ENCODE data around the gene RGS12. TPM values are rescaled to one million over a fixed set of nuclear protein-coding genes. Genes with fewer than 3 reads are reported as not detected.

The RGS12 gene
- total RNA-seq, 1 donor from 2014 or later: 21.9 TPM

DNA sequence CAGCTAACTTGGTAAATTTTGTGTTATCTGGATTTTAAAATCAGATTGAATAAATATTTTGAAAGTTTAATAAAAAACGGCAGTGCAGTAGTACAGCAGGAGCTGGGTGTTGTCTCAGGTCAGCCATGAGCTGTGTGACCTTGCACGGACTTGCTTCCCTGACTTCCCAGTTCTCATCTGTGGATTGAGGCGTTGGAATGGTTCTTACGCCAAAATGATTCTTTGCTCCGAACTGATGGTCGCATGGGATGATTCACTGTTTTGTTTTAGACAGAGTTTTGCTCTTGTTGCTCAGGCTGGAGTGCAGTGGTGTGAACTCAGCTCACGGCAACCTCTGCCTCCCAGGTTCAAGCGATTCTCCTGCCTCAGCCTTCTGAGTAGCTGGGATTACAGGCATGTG is 45.0 kb downstream of the RGS12 start:
- Mint-ChIP-seq H3K4me1 (ENCODE audit: low read depth, unreplicated experiment) (peaks cover 2% of the 10 kb centered on the region), H3K4me3 (ENCODE audit: unreplicated experiment) (no peak overlapping the region), H3K27me3 (ENCODE audit: low read depth, unreplicated experiment) (no peaks in the 10 kb centered on the region), H3K36me3 (ENCODE audit: low read depth, unreplicated experiment) (peaks cover 3% of the 10 kb centered on the region), H3K9me3 (ENCODE audit: unreplicated experiment) (peaks cover 3% of the 10 kb centered on the region), H3K27ac (ENCODE audit: unreplicated experiment) (no peak overlapping the region)
- Histone ChIP-seq H3K4me3 (ENCODE audit: insufficient read depth, low read depth, low read length) (no peak overlapping the region), H2AFZ (ENCODE audit: low read depth, low read length) (no peak overlapping the region), H3K36me3 (ENCODE audit: insufficient read depth, low read length) (no peaks in the 10 kb centered on the region), H3K79me2 (ENCODE audit: insufficient read depth, low read length) (peaks cover 38% of the 10 kb centered on the region), H4K20me1 (ENCODE audit: insufficient read depth, low read length) (peaks cover 54% of the 10 kb centered on the region), H3K9ac (ENCODE audit: low read length) (no peak overlapping the region), H3K4me2 (ENCODE audit: low read length) (no peak overlapping the region), H3K9me3 (ENCODE audit: insufficient read depth, low read depth, low read length) (no peaks in the 10 kb centered on the region), H3K27me3 (ENCODE audit: insufficient read depth, low read length) (no peaks in the 10 kb centered on the region), H3K27ac (ENCODE audit: low read depth, low read length) (no peak overlapping the region), H3K4me1 (ENCODE audit: insufficient read depth, low read length) (peaks cover 12% of the 10 kb centered on the region)
- peak; percentile 18 for DNase-seq (ENCODE audit: low read depth)
- no peak for FAIRE-seq
- no peak for TF ChIP-seq EZH2 (IDR thresholded peaks at IDR 0.05; ENCODE audit: insufficient read depth, low read length)
- TF ChIP-seq, protein P1, sequence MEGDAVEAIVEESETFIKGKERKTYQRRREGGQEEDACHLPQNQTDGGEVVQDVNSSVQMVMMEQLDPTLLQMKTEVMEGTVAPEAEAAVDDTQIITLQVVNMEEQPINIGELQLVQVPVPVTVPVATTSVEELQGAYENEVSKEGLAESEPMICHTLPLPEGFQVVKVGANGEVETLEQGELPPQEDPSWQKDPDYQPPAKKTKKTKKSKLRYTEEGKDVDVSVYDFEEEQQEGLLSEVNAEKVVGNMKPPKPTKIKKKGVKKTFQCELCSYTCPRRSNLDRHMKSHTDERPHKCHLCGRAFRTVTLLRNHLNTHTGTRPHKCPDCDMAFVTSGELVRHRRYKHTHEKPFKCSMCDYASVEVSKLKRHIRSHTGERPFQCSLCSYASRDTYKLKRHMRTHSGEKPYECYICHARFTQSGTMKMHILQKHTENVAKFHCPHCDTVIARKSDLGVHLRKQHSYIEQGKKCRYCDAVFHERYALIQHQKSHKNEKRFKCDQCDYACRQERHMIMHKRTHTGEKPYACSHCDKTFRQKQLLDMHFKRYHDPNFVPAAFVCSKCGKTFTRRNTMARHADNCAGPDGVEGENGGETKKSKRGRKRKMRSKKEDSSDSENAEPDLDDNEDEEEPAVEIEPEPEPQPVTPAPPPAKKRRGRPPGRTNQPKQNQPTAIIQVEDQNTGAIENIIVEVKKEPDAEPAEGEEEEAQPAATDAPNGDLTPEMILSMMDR (IDR thresholded peaks at IDR 0.05; ENCODE audit: insufficient read depth, low read depth, low read length): no peak

GRCh38 chr4:3338321-3338838 is 45.6 kb downstream of the RGS12 start:
- TF ChIP-seq, protein P1 (IDR thresholded peaks at IDR 0.05; ENCODE audit: insufficient read depth, low read depth, low read length): no peak
- TF ChIP-seq EZH2 (IDR thresholded peaks at IDR 0.05; ENCODE audit: insufficient read depth, low read length): no peak
- Histone ChIP-seq H3K9ac (ENCODE audit: low read length) (no peak overlapping the region), H3K27ac (ENCODE audit: low read depth, low read length) (no peak overlapping the region), H3K4me3 (ENCODE audit: insufficient read depth, low read depth, low read length) (no peak overlapping the region), H3K36me3 (ENCODE audit: insufficient read depth, low read length) (no peaks in the 10 kb centered on the region), H2AFZ (ENCODE audit: low read depth, low read length) (no peak overlapping the region), H3K9me3 (ENCODE audit: insufficient read depth, low read depth, low read length) (no peaks in the 10 kb centered on the region), H4K20me1 (ENCODE audit: insufficient read depth, low read length) (peaks cover 57% of the 10 kb centered on the region), H3K4me2 (ENCODE audit: low read length) (no peak overlapping the region), H3K27me3 (ENCODE audit: insufficient read depth, low read length) (no peaks in the 10 kb centered on the region), H3K4me1 (ENCODE audit: insufficient read depth, low read length) (peaks cover 14% of the 10 kb centered on the region), H3K79me2 (ENCODE audit: insufficient read depth, low read length) (peaks cover 41% of the 10 kb centered on the region)
- FAIRE-seq (no peak), DNase-seq (ENCODE audit: low read depth) (no peak)
- Mint-ChIP-seq H3K4me1 (ENCODE audit: low read depth, unreplicated experiment) (peaks cover 2% of the 10 kb centered on the region), H3K4me3 (ENCODE audit: unreplicated experiment) (no peak overlapping the region), H3K27ac (ENCODE audit: unreplicated experiment) (no peak overlapping the region), H3K27me3 (ENCODE audit: low read depth, unreplicated experiment) (no peaks in the 10 kb centered on the region), H3K9me3 (ENCODE audit: unreplicated experiment) (peaks cover 3% of the 10 kb centered on the region), H3K36me3 (ENCODE audit: low read depth, unreplicated experiment) (peaks cover 3% of the 10 kb centered on the region)

DNA sequence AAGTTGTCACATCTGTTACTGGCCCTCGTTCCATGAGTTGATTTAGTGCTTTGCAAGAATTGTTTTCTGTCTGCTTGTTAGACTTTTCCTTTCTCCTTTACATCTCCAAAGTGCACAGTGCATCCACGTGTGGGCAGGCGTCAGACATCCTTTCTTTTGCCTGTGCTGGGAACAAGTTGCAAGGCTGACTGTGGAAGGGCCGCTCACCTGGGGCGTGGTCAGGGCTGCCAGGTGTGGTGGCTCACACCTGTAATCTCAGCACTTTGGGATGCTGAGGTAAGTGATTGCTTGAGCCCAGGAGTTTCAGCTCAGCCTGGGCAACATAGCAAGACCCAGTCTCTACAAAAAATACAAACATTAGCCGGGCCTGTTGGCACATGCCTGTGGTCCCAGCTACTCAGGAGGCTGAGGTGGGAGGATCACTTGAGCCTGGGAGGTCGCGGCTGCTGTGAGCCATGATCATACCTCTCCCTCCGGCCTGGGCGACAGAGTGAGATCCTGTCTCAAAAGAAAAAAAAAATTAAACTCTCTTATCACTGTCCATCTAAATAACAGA is 46.2 kb downstream of the RGS12 start:
- H3K4me1 Mint-ChIP-seq (ENCODE audit: low read depth, unreplicated experiment): peaks cover 2% of the 10 kb centered on the region

More for the DNA sequence above, 46.2 kb downstream of the RGS12 start:
- H3K79me2 ChIP-seq (ENCODE audit: insufficient read depth, low read length): peaks cover 43% of the 10 kb centered on the region
- H3K9ac ChIP-seq (ENCODE audit: low read length): no peak overlapping the region
- no peaks in the 10 kb centered on the region for H3K27me3 ChIP-seq (ENCODE audit: insufficient read depth, low read length)
- TF ChIP-seq, protein P1 (IDR thresholded peaks at IDR 0.05; ENCODE audit: insufficient read depth, low read depth, low read length): no peak
- no peak for TF ChIP-seq EZH2 (IDR thresholded peaks at IDR 0.05; ENCODE audit: insufficient read depth, low read length)
- no peaks in the 10 kb centered on the region for H3K9me3 ChIP-seq (ENCODE audit: insufficient read depth, low read depth, low read length)
- peaks cover 59% of the 10 kb centered on the region for H4K20me1 ChIP-seq (ENCODE audit: insufficient read depth, low read length)
- Mint-ChIP-seq H3K9me3 (ENCODE audit: unreplicated experiment) (peaks cover 3% of the 10 kb centered on the region), H3K36me3 (ENCODE audit: low read depth, unreplicated experiment) (peaks cover 3% of the 10 kb centered on the region), H3K27ac (ENCODE audit: unreplicated experiment) (no peak overlapping the region), H3K27me3 (ENCODE audit: low read depth, unreplicated experiment) (no peaks in the 10 kb centered on the region), H3K4me3 (ENCODE audit: unreplicated experiment) (no peak overlapping the region)
- DNase-seq (ENCODE audit: low read depth) (no peak), FAIRE-seq (no peak)
- no peak overlapping the region for H3K27ac ChIP-seq (ENCODE audit: low read depth, low read length)
- H3K36me3 ChIP-seq (ENCODE audit: insufficient read depth, low read length): no peaks in the 10 kb centered on the region
- peaks cover 14% of the 10 kb centered on the region for H3K4me1 ChIP-seq (ENCODE audit: insufficient read depth, low read length)
- H2AFZ ChIP-seq (ENCODE audit: low read depth, low read length): no peak overlapping the region
- H3K4me2 ChIP-seq (ENCODE audit: low read length): no peak overlapping the region
- H3K4me3 ChIP-seq (ENCODE audit: insufficient read depth, low read depth, low read length): no peak overlapping the region
